HCT116 (cell line): ENCODE data around the gene EXOC6B.

Experiments used
- ATF3 ChIP-seq: IDR thresholded peaks from 2 replicates; pipeline ENCODE4 v1.6.1; 2012
- CEBPB ChIP-seq: IDR thresholded peaks from 2 replicates; pipeline ENCODE4 v1.6.1; 2012; ENCODE audit warnings: low read depth
- CTCF ChIP-seq, 3 experiments: fragments of 200-600 bp in 1 of 3; sonication (generic) in 1 of 3; IDR thresholded peaks in 2 of 3; conservative IDR thresholded peaks in 1 of 3; 2 replicates each; pipeline ENCODE4 v1.5.1; 2012 to 2017; ENCODE audit warnings: low read depth in 2 of 3, low read length in 2 of 3, antibody characterized with exemption in 1 of 3, borderline replicate concordance in 1 of 3, control low read depth in 1 of 3, mild to moderate bottlenecking in 1 of 3, mixed read lengths in 1 of 3, mixed run types in 1 of 3, moderate library complexity in 1 of 3; ENCODE audit not compliant: insufficient read depth in 1 of 3
- ELF1 ChIP-seq: IDR thresholded peaks from 2 replicates; pipeline ENCODE4 v1.6.1; 2012; ENCODE audit warnings: low read depth, borderline replicate concordance
- EZH2 ChIP-seq: fragments of 200-600 bp; sonication (generic); IDR thresholded peaks from 2 replicates; pipeline ENCODE4 v1.6.1; 2017; ENCODE audit warnings: antibody characterized with exemption, mixed run types
- FOSL1 ChIP-seq: IDR thresholded peaks from 2 replicates; pipeline ENCODE4 v1.6.1; 2012; ENCODE audit warnings: low read depth
- MAX ChIP-seq: IDR thresholded peaks from 2 replicates; pipeline ENCODE4 v1.6.1; 2012
- POLR2A ChIP-seq: IDR thresholded peaks from 2 replicates; pipeline ENCODE4 v1.7.0; 2011; ENCODE audit warnings: borderline replicate concordance; ENCODE audit not compliant: insufficient read depth, insufficient read length; ENCODE audit errors: extremely low read depth
- POLR2AphosphoS5 ChIP-seq: IDR thresholded peaks from 2 replicates; pipeline ENCODE4 v1.6.1; 2011; ENCODE audit warnings: mild to moderate bottlenecking, low read depth, low read length, moderate library complexity
- SIN3A ChIP-seq: IDR thresholded peaks from 2 replicates; pipeline ENCODE4 v1.6.1; 2012; ENCODE audit warnings: low read depth
- YY1 ChIP-seq: IDR thresholded peaks from 2 replicates; pipeline ENCODE4 v1.6.1; 2011; ENCODE audit warnings: low read length, low read depth, moderate library complexity, mild to moderate bottlenecking; ENCODE audit not compliant: insufficient replicate concordance; ENCODE audit errors: extremely low read depth
- ZNF274 ChIP-seq: fragments of 200-500 bp; sonication (Bioruptor generic); IDR thresholded peaks from 2 replicates; pipeline ENCODE4 v1.6.1; 2014; ENCODE audit warnings: mild to moderate bottlenecking, low read depth, low read length, inconsistent platforms

GRCh38 chr2:72263043-72263775 lies 562.6 kb downstream of the EXOC6B start:
- TF ChIP-seq POLR2A = no peak
- no peak for TF ChIP-seq ZNF274
- no peak for TF ChIP-seq CTCF (IDR thresholded peaks at IDR 0.05 in 2 of 3, conservative IDR thresholded peaks at IDR 0.05 in 1 of 3; ENCODE audit: borderline replicate concordance in 1 of 3, insufficient read depth in 1 of 3, low read depth in 2 of 3, low read length in 2 of 3)
- TF ChIP-seq EZH2 = no peak
- TF ChIP-seq POLR2AphosphoS5 = no peak
- TF ChIP-seq MAX = no peak
- TF ChIP-seq SIN3A = no peak
- TF ChIP-seq FOSL1 = no peak
- no peak for TF ChIP-seq CEBPB
- TF ChIP-seq YY1 = no peak
- no peak for TF ChIP-seq ELF1
- no peak for TF ChIP-seq ATF3
